ENCODE measurements around the gene RASSF8.

- TF ChIP-seq CTCF (conservative IDR thresholded peaks at IDR 0.05) (no peak), ZFX (IDR thresholded peaks at IDR 0.05) (no peak)
Measured at GRCh38 chr12:25979059-25979458, 20.6 kb downstream of the RASSF8 start.
